ENCODE results near the gene UVRAG.
"Not testable (repeated sequence)": the region's sequence is repeated elsewhere in the genome, so short reads cannot be mapped to it uniquely, and the experiment has no call there.

Gene UVRAG

DNA sequence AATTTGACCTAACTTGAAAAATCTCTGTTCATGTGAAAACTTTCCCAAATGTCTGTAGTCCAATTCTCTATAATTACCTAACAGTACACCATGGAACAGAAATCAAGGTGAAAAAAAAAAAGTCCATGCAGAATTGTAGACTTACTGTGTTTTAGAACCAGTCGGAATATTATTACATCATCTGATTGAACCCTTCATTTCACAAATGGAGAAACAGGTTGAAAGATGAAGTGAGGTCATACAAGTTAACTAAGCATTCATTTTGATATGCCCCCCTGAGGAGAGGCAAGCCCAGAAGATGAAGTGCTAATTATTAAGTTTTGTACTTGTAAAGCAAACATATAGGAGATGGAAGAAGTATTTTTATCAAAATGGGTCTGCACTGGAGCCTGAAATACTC lies 211.9 kb downstream of the UVRAG start:
- DNase-seq (ENCODE audit: low read depth): no peak

DNA sequence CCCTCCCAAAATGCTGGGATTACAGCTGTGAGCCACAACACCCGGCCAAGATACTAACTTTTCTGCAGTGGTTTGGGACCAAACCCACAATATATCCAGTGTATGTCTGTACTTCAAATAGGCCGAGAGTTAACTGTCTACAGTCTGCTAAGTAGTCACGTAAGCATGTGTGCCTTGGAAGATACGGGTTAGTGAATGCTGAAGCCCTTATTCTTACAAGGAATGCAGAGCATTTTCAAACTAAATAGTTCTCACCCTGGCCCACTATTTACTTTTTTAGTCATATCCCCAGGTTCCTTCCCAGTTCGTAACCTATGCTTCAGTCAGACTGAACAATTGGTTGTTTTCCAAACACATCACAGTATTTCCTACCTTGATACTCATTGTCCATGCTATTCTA lies 215.3 kb downstream of the UVRAG start:
- no peak for DNase-seq (ENCODE audit: low read depth)

- no peak for DNase-seq (ENCODE audit: low read depth)
These were observed 216.1 kb downstream of the UVRAG start for GRCh38 chr11:76030968-76031590.

GRCh38 chr11:76033699-76034098 lies 218.7 kb downstream of the UVRAG start:
- no peak for DNase-seq (ENCODE audit: low read depth)

GRCh38 chr11:76035020-76035419 lies 220.0 kb downstream of the UVRAG start:
- DNase-seq (ENCODE audit: low read depth): no peak

GRCh38 chr11:76038608-76039007 lies 223.6 kb downstream of the UVRAG start:
- DNase-seq (ENCODE audit: low read depth): no peak

GRCh38 chr11:76041208-76041607 lies 226.2 kb downstream of the UVRAG start:
- no peak for DNase-seq (ENCODE audit: low read depth)

- DNase-seq (ENCODE audit: low read depth): no peak
These were observed 229.8 kb downstream of the UVRAG start for GRCh38 chr11:76044750-76045320.

- no peak for DNase-seq (ENCODE audit: low read depth)
These were observed 232.2 kb downstream of the UVRAG start for GRCh38 chr11:76047231-76047630.

DNA sequence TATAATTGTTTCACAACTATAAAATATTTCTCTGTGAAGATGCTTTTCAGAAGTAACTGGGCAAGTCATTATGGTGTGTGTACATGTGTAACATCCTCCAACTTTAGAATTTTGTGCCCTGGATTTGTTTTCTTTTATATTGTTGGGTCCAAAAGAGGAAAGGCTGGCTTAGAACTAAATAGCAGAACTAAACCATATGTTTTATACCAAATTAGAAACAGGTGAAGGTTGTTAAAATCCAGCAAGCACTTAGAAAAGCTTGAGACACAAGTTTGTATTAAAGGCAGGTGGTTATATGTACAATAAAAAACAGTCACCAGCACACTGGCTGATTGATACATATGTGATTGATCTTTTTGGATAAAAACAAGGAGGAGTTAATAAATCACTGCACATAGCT lies 232.8 kb downstream of the UVRAG start:
- no peak for DNase-seq (ENCODE audit: low read depth)

GRCh38 chr11:76048763-76049162 lies 233.8 kb downstream of the UVRAG start:
- DNase-seq (ENCODE audit: low read depth): no peak

GRCh38 chr11:76049511-76049910 lies 234.5 kb downstream of the UVRAG start:
- DNase-seq (ENCODE audit: low read depth): no peak

GRCh38 chr11:76051937-76052336 lies 236.9 kb downstream of the UVRAG start:
- no peak for DNase-seq (ENCODE audit: low read depth)

DNA sequence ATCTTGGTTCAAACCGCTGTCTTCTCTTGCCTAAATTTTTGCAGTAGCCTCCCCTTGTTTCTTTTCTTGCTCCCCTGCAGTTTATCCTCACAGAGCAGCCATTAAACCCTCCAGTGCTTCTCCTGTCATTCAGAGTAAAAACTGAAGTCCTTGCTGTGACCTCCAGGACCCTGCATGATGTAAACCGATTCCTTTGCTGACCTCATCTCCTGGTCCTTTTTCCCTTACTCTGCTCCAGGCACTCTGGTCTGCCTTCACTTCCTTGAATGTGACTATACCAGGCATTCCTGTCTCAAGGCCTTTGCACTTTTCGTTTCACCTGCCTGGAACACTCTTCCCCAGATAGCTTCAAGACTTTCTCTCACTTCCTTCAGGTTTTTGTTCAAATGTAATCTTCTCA lies 239.3 kb downstream of the UVRAG start:
- no peak for DNase-seq (ENCODE audit: low read depth)

GRCh38 chr11:76056876-76057275 lies 241.9 kb downstream of the UVRAG start:
- DNase-seq (ENCODE audit: low read depth): no peak

GRCh38 chr11:76060475-76061036 lies 245.5 kb downstream of the UVRAG start:
- not testable (repeated sequence) for DNase-seq (ENCODE audit: low read depth)

- DNase-seq (ENCODE audit: low read depth): no peak
These were observed 247.7 kb downstream of the UVRAG start for GRCh38 chr11:76062733-76063132.

GRCh38 chr11:76064192-76064591 lies 249.2 kb downstream of the UVRAG start:
- DNase-seq (ENCODE audit: low read depth): no peak

DNA sequence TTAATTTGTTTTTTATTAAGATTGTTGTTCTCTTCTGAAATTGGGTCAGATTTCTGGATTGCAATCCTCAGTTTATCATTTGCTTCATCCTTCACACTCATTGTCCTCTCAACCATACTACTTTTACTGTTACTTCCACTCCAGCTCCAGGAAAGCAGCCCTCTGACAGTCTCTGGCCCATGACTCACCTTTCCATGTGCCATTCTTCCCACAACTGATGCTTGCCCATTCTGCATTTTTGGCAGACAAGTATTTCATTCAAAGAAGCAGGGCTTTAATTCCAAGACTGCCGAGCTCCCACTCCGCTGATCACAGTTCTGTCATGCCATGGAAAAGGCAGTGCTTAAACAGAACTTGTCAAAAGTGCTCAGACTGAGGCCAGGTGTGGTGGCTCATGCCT lies 252.1 kb downstream of the UVRAG start:
- no peak for DNase-seq (ENCODE audit: low read depth)

GRCh38 chr11:76069001-76069400 lies 254.0 kb downstream of the UVRAG start:
- no peak for DNase-seq (ENCODE audit: low read depth)

DNA sequence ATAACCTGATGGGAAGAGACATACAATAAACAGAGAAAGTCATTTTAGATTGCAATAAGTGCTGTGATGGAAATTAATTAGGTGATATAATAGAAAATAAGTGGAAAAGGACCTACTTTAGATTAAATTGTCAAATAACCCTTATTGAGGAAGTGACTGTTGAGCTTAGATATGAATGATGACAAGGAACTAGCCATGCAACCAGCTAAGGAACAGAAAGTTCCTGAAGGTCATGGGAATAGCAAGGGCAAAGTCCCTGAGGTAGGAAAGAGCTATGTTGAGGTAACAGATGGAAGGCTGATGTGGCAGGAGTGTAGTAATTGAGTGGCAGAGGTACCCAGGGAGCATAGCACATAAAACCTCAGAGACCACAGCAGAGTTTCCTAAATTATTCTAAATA lies 256.1 kb downstream of the UVRAG start:
- DNase-seq (ENCODE audit: low read depth): no peak

GRCh38 chr11:76073724-76074123 lies 258.7 kb downstream of the UVRAG start:
- DNase-seq (ENCODE audit: low read depth): no peak

DNA sequence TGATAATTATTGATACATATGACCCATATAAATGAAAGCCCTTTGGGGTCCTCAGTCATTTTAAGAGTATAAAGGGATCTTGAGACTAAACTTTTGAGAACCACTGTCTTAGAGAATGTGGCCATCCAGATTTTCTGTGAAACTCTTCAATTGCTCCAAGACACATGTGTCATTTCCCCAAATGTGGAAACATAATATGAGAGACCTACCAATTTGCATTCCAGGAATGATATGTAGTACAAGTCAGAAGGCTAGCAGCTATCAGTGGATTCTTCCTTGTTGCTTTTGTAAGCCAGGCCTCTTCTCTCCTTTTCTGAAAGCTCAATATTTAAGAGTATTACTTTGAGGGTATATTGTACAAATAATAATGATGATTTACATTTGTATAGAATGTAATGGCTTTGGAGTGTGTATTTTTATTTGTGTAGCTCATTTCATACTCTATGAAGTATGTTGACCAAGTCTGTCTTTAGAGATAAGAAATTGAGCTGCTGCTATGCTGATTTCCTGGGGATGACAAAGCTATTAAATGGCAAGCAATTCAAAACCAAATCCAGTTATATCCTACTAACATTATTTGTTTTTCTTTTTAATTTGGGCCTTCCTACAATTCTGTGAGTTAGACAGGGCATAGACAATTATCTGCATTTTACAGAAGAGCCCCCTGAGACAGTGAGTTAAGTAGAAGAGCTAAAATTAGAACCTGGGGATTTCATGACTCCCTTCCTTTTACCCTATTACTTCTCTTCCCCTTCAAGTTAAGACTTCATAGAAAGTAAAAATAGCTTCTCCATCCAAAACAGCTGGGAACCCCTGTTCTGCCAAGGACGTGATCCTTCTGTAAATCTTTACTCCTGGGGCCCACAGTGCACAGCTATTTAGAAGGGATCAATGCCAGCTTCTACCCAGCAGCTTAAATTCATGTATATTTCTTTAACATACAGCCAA lies 259.4 kb downstream of the UVRAG start:
- DNase-seq (ENCODE audit: low read depth): no peak

Measured in stimulated activated CD8-positive, alpha-beta memory T cell treated with anti-CD3 and anti-CD28 coated beads, Interleukin-12 subunit alpha, Interleukin-12 subunit beta, amount 100 ng/mL, for 4 hours (primary cell).